Measurements from ENCODE around the gene IGLL5. TPM values are rescaled to one million over a fixed set of nuclear protein-coding genes. Genes with fewer than 3 reads are reported as not detected.

The IGLL5 gene
- total RNA-seq, 1 donor from 2014 or later, result not detected

DNA sequence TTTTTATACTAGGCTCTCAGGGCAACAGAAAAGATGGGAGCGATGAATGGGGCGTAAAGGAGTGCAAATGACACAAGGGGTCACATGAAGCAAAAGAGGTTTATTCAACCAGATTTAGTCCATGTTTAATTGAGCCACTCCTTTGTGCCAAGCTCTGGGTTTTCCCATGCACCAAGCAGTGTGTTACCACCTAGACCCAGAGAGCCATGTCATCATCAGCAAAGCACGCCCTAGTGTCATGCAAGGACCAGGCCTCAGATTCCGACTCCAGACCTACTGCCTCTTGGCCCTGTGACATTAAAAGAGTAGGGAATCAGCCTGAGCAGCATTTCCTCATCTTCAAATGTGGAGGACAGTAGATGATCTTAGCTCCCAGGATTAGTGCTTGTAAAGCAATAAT lies 1.1 kb upstream of the IGLL5 start:
- Mint-ChIP-seq H3K9me3 (ENCODE audit: unreplicated experiment) (no peaks in the 10 kb centered on the region), H3K4me1 (ENCODE audit: low read depth, unreplicated experiment) (no peaks in the 10 kb centered on the region), H3K27me3 (ENCODE audit: low read depth, unreplicated experiment) (peaks cover 71% of the 10 kb centered on the region), H3K27ac (ENCODE audit: unreplicated experiment) (no peak overlapping the region), H3K36me3 (ENCODE audit: low read depth, unreplicated experiment) (no peaks in the 10 kb centered on the region), H3K4me3 (ENCODE audit: unreplicated experiment) (no peak overlapping the region)
- Histone ChIP-seq H3K27ac (ENCODE audit: low read depth, low read length) (no peak overlapping the region), H3K9me3 (ENCODE audit: insufficient read depth, low read depth, low read length) (no peaks in the 10 kb centered on the region), H3K27me3 (ENCODE audit: insufficient read depth, low read length) (peaks cover 2% of the 10 kb centered on the region), H3K4me3 (ENCODE audit: insufficient read depth, low read depth, low read length) (no peak overlapping the region), H3K4me2 (ENCODE audit: low read length) (no peak overlapping the region), H4K20me1 (ENCODE audit: insufficient read depth, low read length) (no peaks in the 10 kb centered on the region), H3K9ac (ENCODE audit: low read length) (no peak overlapping the region), H3K4me1 (ENCODE audit: insufficient read depth, low read length) (no peaks in the 10 kb centered on the region), H2AFZ (ENCODE audit: low read depth, low read length) (no peak overlapping the region), H3K79me2 (ENCODE audit: insufficient read depth, low read length) (no peaks in the 10 kb centered on the region), H3K36me3 (ENCODE audit: insufficient read depth, low read length) (no peaks in the 10 kb centered on the region)
- no peak for DNase-seq (ENCODE audit: low read depth)
- TF ChIP-seq, protein P1, sequence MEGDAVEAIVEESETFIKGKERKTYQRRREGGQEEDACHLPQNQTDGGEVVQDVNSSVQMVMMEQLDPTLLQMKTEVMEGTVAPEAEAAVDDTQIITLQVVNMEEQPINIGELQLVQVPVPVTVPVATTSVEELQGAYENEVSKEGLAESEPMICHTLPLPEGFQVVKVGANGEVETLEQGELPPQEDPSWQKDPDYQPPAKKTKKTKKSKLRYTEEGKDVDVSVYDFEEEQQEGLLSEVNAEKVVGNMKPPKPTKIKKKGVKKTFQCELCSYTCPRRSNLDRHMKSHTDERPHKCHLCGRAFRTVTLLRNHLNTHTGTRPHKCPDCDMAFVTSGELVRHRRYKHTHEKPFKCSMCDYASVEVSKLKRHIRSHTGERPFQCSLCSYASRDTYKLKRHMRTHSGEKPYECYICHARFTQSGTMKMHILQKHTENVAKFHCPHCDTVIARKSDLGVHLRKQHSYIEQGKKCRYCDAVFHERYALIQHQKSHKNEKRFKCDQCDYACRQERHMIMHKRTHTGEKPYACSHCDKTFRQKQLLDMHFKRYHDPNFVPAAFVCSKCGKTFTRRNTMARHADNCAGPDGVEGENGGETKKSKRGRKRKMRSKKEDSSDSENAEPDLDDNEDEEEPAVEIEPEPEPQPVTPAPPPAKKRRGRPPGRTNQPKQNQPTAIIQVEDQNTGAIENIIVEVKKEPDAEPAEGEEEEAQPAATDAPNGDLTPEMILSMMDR (IDR thresholded peaks at IDR 0.05; ENCODE audit: insufficient read depth, low read depth, low read length), result no peak
- no peak for FAIRE-seq

DNA sequence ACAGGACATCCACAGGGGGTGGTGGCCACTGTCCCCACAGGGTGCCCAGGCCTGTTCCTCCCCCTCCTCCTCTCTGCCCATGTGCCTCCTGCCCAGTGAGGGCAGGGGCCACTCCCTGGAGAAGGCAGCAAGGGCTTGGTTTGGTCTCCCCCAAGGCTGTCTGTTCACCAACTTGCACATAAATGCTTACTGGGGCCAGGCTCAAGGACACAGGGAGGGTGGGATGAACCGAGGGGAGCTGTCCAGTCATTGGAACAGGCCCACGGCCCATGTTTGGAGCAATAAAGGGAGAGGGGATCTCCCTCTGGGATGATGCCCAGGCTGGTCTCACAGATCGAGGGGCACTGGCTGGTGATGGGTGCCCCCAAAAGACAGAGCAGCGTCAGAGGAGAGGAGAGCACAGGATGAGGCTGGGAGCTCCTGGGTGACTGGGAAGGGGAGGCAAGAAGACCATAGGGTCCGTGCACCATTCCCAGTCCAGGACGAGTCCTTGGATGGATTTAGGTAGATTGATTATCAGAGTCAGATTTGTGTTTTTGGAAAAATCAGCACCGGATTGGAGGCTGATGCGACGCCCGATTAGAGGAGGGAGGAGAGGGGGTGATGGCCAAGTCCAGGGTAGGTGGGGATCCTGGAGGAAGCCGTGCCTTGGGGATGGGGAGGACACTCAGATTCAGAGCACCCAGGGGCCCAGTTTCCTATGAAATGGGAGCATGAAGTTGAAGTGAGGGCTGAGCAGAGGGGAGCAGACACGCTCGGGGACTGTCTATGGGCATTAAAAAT lies 1.1 kb downstream of the IGLL5 start:
- H3K4me1 Mint-ChIP-seq (ENCODE audit: low read depth, unreplicated experiment), result no peaks in the 10 kb centered on the region
- DNase-seq (ENCODE audit: low read depth), result no peak

DNA sequence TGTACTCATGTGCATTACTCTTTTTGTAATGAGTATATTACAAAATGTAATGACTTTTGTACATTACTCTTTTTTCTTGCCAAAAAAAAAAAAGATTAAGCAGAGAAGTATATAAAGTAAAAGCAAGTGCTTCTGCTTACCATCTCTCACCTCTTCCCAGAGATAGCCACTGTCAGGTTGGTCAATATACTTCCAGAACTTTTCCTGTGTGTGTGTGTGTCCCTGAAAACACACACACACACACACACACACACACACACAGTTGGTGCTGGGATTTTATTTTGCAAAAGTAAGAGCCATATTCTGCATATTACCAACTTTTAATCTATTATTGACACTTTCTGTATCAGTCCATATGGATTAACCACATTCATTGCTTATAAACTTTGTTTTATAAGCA lies 2.5 kb downstream of the IGLL5 start:
- Histone ChIP-seq H3K79me2 (ENCODE audit: insufficient read depth, low read length) (no peaks in the 10 kb centered on the region), H3K27me3 (ENCODE audit: insufficient read depth, low read length) (peaks cover 2% of the 10 kb centered on the region), H3K4me3 (ENCODE audit: insufficient read depth, low read depth, low read length) (no peak overlapping the region), H3K4me1 (ENCODE audit: insufficient read depth, low read length) (no peaks in the 10 kb centered on the region), H2AFZ (ENCODE audit: low read depth, low read length) (no peak overlapping the region), H3K36me3 (ENCODE audit: insufficient read depth, low read length) (no peaks in the 10 kb centered on the region), H4K20me1 (ENCODE audit: insufficient read depth, low read length) (no peaks in the 10 kb centered on the region), H3K4me2 (ENCODE audit: low read length) (no peak overlapping the region), H3K9me3 (ENCODE audit: insufficient read depth, low read depth, low read length) (no peaks in the 10 kb centered on the region), H3K9ac (ENCODE audit: low read length) (no peak overlapping the region), H3K27ac (ENCODE audit: low read depth, low read length) (no peak overlapping the region)
- peaks cover 72% of the 10 kb centered on the region for H3K27me3 Mint-ChIP-seq (ENCODE audit: low read depth, unreplicated experiment)
- H3K27ac Mint-ChIP-seq (ENCODE audit: unreplicated experiment), result no peak overlapping the region
- no peak overlapping the region for H3K4me3 Mint-ChIP-seq (ENCODE audit: unreplicated experiment)
- H3K4me1 Mint-ChIP-seq (ENCODE audit: low read depth, unreplicated experiment), result no peaks in the 10 kb centered on the region
- FAIRE-seq, result no peak
- H3K36me3 Mint-ChIP-seq (ENCODE audit: low read depth, unreplicated experiment), result no peaks in the 10 kb centered on the region
- DNase-seq (ENCODE audit: low read depth), result no peak
- H3K9me3 Mint-ChIP-seq (ENCODE audit: unreplicated experiment), result no peaks in the 10 kb centered on the region
- TF ChIP-seq, protein P1 (IDR thresholded peaks at IDR 0.05; ENCODE audit: insufficient read depth, low read depth, low read length), result no peak
- TF ChIP-seq EZH2 (IDR thresholded peaks at IDR 0.05; ENCODE audit: insufficient read depth, low read length), result no peak

More for the DNA sequence above, 1.1 kb downstream of the IGLL5 start:
- Histone ChIP-seq H3K36me3 (ENCODE audit: insufficient read depth, low read length) (no peaks in the 10 kb centered on the region), H3K9ac (ENCODE audit: low read length) (no peak overlapping the region), H4K20me1 (ENCODE audit: insufficient read depth, low read length) (no peaks in the 10 kb centered on the region), H3K4me1 (ENCODE audit: insufficient read depth, low read length) (no peaks in the 10 kb centered on the region), H3K4me2 (ENCODE audit: low read length) (no peak overlapping the region), H3K79me2 (ENCODE audit: insufficient read depth, low read length) (no peaks in the 10 kb centered on the region), H3K9me3 (ENCODE audit: insufficient read depth, low read depth, low read length) (no peaks in the 10 kb centered on the region), H3K27ac (ENCODE audit: low read depth, low read length) (no peak overlapping the region), H3K4me3 (ENCODE audit: insufficient read depth, low read depth, low read length) (no peak overlapping the region), H3K27me3 (ENCODE audit: insufficient read depth, low read length) (peaks cover 2% of the 10 kb centered on the region), H2AFZ (ENCODE audit: low read depth, low read length) (no peak overlapping the region)
- Mint-ChIP-seq H3K27me3 (ENCODE audit: low read depth, unreplicated experiment) (peaks cover 70% of the 10 kb centered on the region), H3K27ac (ENCODE audit: unreplicated experiment) (no peak overlapping the region), H3K4me3 (ENCODE audit: unreplicated experiment) (no peak overlapping the region), H3K9me3 (ENCODE audit: unreplicated experiment) (no peaks in the 10 kb centered on the region), H3K36me3 (ENCODE audit: low read depth, unreplicated experiment) (no peaks in the 10 kb centered on the region)
- FAIRE-seq, result no peak
- TF ChIP-seq EZH2 (IDR thresholded peaks at IDR 0.05; ENCODE audit: insufficient read depth, low read length), result no peak
- TF ChIP-seq, protein P1 (IDR thresholded peaks at IDR 0.05; ENCODE audit: insufficient read depth, low read depth, low read length), result no peak
